AG09309 (cell line): Measurements from ENCODE around the gene TPGS2.
A peak's percentile ranks its signal among the peaks of the same experiment; 100 is the strongest.
"Not testable (repeated sequence)": the region's sequence is repeated elsewhere in the genome, so short reads cannot be mapped to it uniquely, and the experiment has no call there.

ENCODE experiments used
- DNase-seq: peaks from one replicate; pipeline ENCODE4 v3.0.0-alpha.2; 2010; ENCODE audit warnings: low read depth
- H3K4me3 ChIP-seq: 2 replicates; pipeline ENCODE4 v1.5.1; 2011; ENCODE audit warnings: mild to moderate bottlenecking, low read depth, low read length, moderate library complexity; ENCODE audit not compliant: control insufficient read depth
- CTCF ChIP-seq: IDR thresholded peaks from 2 replicates; pipeline ENCODE4 v1.5.1; 2011; ENCODE audit warnings: mild to moderate bottlenecking, low read depth, low read length, inconsistent platforms; ENCODE audit not compliant: insufficient read depth, control insufficient read depth; ENCODE audit errors: missing control alignments

Gene TPGS2

GRCh38 chr18:36828630-36829361 is at the start of gene TPGS2, which contains the start of gene KIAA1328:
Gene TPGS2 (minus strand): TSS chr18:36829002. CDS start chr18:36828767, 235 bp downstream.
Gene KIAA1328 (plus strand): TSS chr18:36829127. CDS start chr18:36829139, 12 bp downstream.
- peak; percentile 56 for TF ChIP-seq CTCF
- H3K4me3 ChIP-seq: peak within 1 kb of the TSS; percentile 71
- DNase-seq: no peak

GRCh38 chr18:36873826-36874225 is 45.0 kb upstream of the TPGS2 start:
- not testable (repeated sequence) for H3K4me3 ChIP-seq, DNase-seq

GRCh38 chr18:36872329-36872728 is 43.5 kb upstream of the TPGS2 start:
- DNase-seq: no peak
- no peak for TF ChIP-seq CTCF
- H3K4me3 ChIP-seq: no peak overlapping the region

GRCh38 chr18:36871801-36872200 is 43.0 kb upstream of the TPGS2 start:
- no peak for TF ChIP-seq CTCF
- H3K4me3 ChIP-seq: no peak overlapping the region
- no peak for DNase-seq

GRCh38 chr18:36867056-36867455 is 38.3 kb upstream of the TPGS2 start:
- no peak for TF ChIP-seq CTCF
- DNase-seq: no peak
- no peak overlapping the region for H3K4me3 ChIP-seq

GRCh38 chr18:36862182-36862581 is 33.4 kb upstream of the TPGS2 start:
- no peak for DNase-seq
- no peak overlapping the region for H3K4me3 ChIP-seq
- TF ChIP-seq CTCF: no peak

- H3K4me3 ChIP-seq: no peak overlapping the region
- no peak for TF ChIP-seq CTCF
- DNase-seq: no peak
Observed at GRCh38 chr18:36856815-36857214, 28.0 kb upstream of the TPGS2 start.
